Type B pancreatic cell (in vitro differentiated cells): ENCODE results near the gene ASIC4. TPM values are rescaled to one million over a fixed set of nuclear protein-coding genes. Genes with fewer than 3 reads are reported as not detected.

Experiments used
- DNase-seq: peaks from one replicate; pipeline ENCODE4 v3.0.0; 2021; ENCODE audit warnings: mixed read lengths; ENCODE audit not compliant: unreplicated experiment; ENCODE audit errors: extremely low spot score
- H3K27ac Mint-ChIP-seq: 2 replicates; pipeline ENCODE4 v1.8.0; 2021; ENCODE audit warnings: mild to moderate bottlenecking, mixed read lengths
- H3K27me3 Mint-ChIP-seq: 2 replicates; pipeline ENCODE4 v1.8.0; 2021; ENCODE audit warnings: mixed read lengths
- H3K36me3 Mint-ChIP-seq: 2 replicates; pipeline ENCODE4 v1.8.0; 2021; ENCODE audit warnings: mixed read lengths
- H3K4me1 Mint-ChIP-seq: one replicate; pipeline ENCODE4 v1.8.0; 2021; ENCODE audit warnings: mixed read lengths; ENCODE audit not compliant: unreplicated experiment
- H3K4me3 Mint-ChIP-seq: 2 replicates; pipeline ENCODE4 v1.8.0; 2021; ENCODE audit warnings: mild to moderate bottlenecking, mixed read lengths
- H3K9me3 Mint-ChIP-seq: 2 replicates; pipeline ENCODE4 v1.8.0; 2021; ENCODE audit warnings: mixed read lengths
- CTCF ChIP-seq: fragments of 200-600 bp; sonication (generic); conservative IDR thresholded peaks from 2 replicates; pipeline ENCODE4 v1.5.0; 2021; ENCODE audit warnings: antibody characterized with exemption, mild to moderate bottlenecking
- total RNA-seq: library from RNA; stranded (reverse); gene quantifications from 2 replicates; pipeline ENCODE4 v1.2.1, GENCODE V29; 2021; ENCODE audit warnings: low replicate concordance

The ASIC4 gene
- total RNA-seq, 1 donor from 2014 or later, result 0.99 TPM

- Mint-ChIP-seq H3K4me1 (peaks cover 9% of the 10 kb centered on the region), H3K9me3 (no peaks in the 10 kb centered on the region), H3K4me3 (no peak overlapping the region), H3K27ac (no peak overlapping the region), H3K36me3 (peaks cover 3% of the 10 kb centered on the region), H3K27me3 (no peaks in the 10 kb centered on the region)
- TF ChIP-seq CTCF, result no peak
- DNase-seq, result no peak
These were observed 24.9 kb downstream of the ASIC4 start for GRCh38 chr2:219538956-219539788.

- Mint-ChIP-seq H3K27ac (no peak overlapping the region), H3K4me1 (peaks cover 18% of the 10 kb centered on the region), H3K9me3 (no peaks in the 10 kb centered on the region), H3K4me3 (no peak overlapping the region), H3K27me3 (no peaks in the 10 kb centered on the region), H3K36me3 (peaks cover 3% of the 10 kb centered on the region)
- no peak for DNase-seq
- TF ChIP-seq CTCF, result no peak
These were observed 25.8 kb downstream of the ASIC4 start for GRCh38 chr2:219539926-219540678.

GRCh38 chr2:219540784-219541504 is 26.7 kb downstream of the ASIC4 start:
- TF ChIP-seq CTCF, result no peak
- Mint-ChIP-seq H3K36me3 (peaks cover 3% of the 10 kb centered on the region), H3K4me1 (peaks cover 18% of the 10 kb centered on the region), H3K27me3 (peaks cover under 1% of the 10 kb centered on the region), H3K27ac (no peak overlapping the region), H3K4me3 (peak overlapping the region; percentile 88), H3K9me3 (no peaks in the 10 kb centered on the region)
- no peak for DNase-seq

- no peaks in the 10 kb centered on the region for H3K9me3 Mint-ChIP-seq
- peak overlapping the region; percentile 88 for H3K4me3 Mint-ChIP-seq
- peak; percentile 90 for DNase-seq
- H3K4me1 Mint-ChIP-seq, result peaks cover 18% of the 10 kb centered on the region
- H3K27me3 Mint-ChIP-seq, result peaks cover 5% of the 10 kb centered on the region
- peak overlapping the region; percentile 87 for H3K27ac Mint-ChIP-seq
- TF ChIP-seq CTCF, result peak; percentile 100
- peaks cover 3% of the 10 kb centered on the region for H3K36me3 Mint-ChIP-seq
These were observed 27.4 kb downstream of the ASIC4 start for GRCh38 chr2:219541611-219542180.

GRCh38 chr2:219542931-219543595 is 28.8 kb downstream of the ASIC4 start:
- no peak for TF ChIP-seq CTCF
- H3K4me3 Mint-ChIP-seq, result peak overlapping the region; percentile 88
- H3K9me3 Mint-ChIP-seq, result no peaks in the 10 kb centered on the region
- no peak for DNase-seq
- H3K27me3 Mint-ChIP-seq, result peaks cover 5% of the 10 kb centered on the region
- H3K4me1 Mint-ChIP-seq, result peaks cover 18% of the 10 kb centered on the region
- H3K36me3 Mint-ChIP-seq, result peaks cover 3% of the 10 kb centered on the region
- peak overlapping the region; percentile 87 for H3K27ac Mint-ChIP-seq
